ENCODE measurements around the gene BAG2.
A peak's percentile ranks its signal among the peaks of the same experiment; 100 is the strongest.

BAG2 gene

GRCh38 chr6:57221936-57222742 is 50.0 kb downstream of the BAG2 start, which contains the start of gene RAB23:
Gene RAB23, minus strand, starts transcription at chr6:57222307. Its CDS starts 11,927 bp downstream, at chr6:57210380.
- DNase-seq (ENCODE audit: low spot score) = peak; percentile 95

GRCh38 chr6:57222743-57223077 is 50.6 kb downstream of the BAG2 start:
- no peak for DNase-seq (ENCODE audit: low spot score)

DNA sequence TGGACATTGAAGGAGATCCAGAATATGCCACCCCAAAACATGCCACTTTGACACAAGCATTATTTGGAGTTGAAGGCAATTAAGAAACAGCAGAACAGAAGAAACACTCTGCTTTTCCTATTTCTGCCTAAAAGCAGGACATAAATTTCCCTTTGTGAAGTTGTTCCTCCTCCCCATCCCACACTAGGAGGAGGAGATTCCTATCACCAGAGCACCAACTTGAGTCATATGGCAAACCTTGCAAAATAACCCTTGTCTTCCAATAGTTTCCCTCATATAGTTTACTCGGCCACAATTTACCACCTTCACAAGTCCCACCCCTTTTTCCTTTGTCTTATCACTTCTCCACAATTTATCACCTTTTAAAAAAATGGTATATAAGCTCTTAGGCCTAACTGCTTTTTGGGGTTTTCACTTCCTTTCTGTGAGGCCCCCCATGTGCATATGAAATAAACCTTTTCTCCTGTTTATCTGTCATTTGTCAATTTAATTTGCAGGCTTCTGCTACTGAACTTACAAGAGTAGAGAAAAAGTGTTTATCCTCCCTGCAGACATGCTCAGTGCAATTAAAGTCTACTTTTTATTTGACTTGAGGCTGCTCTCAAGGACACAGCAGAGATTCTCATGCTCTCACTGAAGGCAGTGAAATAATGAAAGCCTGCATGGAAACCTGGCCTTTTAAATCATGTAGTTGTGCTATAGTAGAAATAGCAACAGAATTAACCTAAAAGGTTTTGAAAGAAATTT is 52.8 kb downstream of the BAG2 start:
- DNase-seq (ENCODE audit: low spot score) = no peak

GRCh38 chr6:57226221-57226620 is 54.1 kb downstream of the BAG2 start:
- no peak for DNase-seq (ENCODE audit: low spot score)

Data from ecto neural progenitor cell (in vitro differentiated cells).